ENCODE results near the gene TIAM1. TPM values are rescaled to one million over a fixed set of nuclear protein-coding genes. Genes with fewer than 3 reads are reported as not detected.

Gene TIAM1
- total and polyA plus RNA-seq, 2 of the 8 experiments (the other 6 are each of a cell fraction or from before 2014, with no cell fraction given), result 10.1 to 30.7 TPM

DNA sequence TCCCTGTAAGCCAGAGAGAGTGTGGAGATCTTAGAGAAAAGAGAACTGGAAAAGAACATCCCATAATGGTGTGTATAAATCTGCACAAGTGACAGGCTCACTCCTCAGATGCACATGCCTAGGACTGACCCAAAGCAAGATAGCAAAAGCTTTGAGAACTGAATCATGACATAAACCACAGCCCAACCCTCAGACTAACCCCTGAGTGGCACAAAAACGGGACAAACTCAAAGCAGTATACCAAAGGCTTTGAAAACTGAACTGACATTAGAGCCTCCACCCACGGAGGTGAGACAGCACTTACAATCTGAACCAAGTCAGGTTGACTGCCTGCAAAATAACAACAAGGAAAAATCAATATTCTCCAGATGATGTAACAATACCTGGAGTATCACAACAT, 70.8 kb downstream of the TIAM1 start (continued):
- TF ChIP-seq CBX5 (IDR thresholded peaks at IDR 0.05; ENCODE audit: low read depth, low read length) (no peak), CREB1 (IDR thresholded peaks at IDR 0.05) (no peak), CBX8 (IDR thresholded peaks at IDR 0.05; ENCODE audit: borderline replicate concordance, low read depth, low read length) (no peak), POU5F1 (IDR thresholded peaks at IDR 0.05; ENCODE audit: low read depth, low read length) (no peak)
